Glomerular endothelial cell (primary cell): ENCODE results near the gene DUSP2. TPM values are rescaled to one million over a fixed set of nuclear protein-coding genes. Genes with fewer than 3 reads are reported as not detected.

Experiments used
- DNase-seq: peaks from one replicate; pipeline ENCODE4 v3.0.0-alpha.2; 2011; ENCODE audit warnings: low read depth, low spot score; ENCODE audit errors: extremely low read depth
- total RNA-seq: library from RNA; depleted of rRNA; stranded (reverse); fragments of >200 nt; gene quantifications from 2 replicates; pipeline ENCODE4 v1.2.3, GENCODE V29; 2015

The DUSP2 gene
- total RNA-seq, 1 donor from 2014 or later = 0.18 TPM

DNA sequence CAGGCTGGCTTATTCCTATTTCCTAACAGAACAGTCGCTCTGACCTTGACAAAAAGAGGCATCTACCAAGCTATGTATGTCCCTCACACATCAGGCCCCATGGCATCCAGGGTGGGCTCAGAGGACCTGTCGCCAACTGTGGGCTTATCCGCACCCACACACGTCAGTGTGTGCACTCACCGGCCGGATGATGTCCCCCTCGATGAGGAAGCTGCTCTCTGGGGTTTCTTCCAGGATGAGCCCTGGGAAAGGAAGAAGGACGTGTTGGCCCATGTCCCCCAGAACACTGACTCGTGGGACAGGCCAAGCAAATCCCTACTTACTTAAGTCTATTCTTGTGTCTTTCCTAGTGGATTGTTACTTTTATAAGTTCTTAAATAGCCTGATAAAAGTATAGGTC lies 10.1 kb downstream of the DUSP2 start:
- no peak for DNase-seq

DNA sequence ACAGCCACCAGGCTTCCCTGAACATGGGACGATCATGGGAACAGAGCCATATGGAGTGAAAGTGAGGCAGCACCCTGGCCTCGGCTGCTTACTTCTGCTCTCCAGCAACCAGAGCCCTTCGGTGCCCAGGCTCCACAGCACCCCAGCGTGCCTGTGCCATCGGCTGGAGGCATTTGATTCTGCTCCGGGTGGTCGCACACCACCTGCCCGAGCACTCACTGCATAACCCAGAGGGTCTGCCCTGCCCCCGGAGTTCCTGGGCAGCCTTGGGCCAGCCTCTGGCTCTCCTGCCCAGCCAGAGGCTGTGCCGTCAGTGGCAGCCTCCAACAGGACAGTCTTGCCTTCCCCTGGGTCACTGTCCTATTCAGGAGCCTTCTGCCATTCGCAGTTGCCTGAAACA lies 10.8 kb downstream of the DUSP2 start:
- no peak for DNase-seq

DNA sequence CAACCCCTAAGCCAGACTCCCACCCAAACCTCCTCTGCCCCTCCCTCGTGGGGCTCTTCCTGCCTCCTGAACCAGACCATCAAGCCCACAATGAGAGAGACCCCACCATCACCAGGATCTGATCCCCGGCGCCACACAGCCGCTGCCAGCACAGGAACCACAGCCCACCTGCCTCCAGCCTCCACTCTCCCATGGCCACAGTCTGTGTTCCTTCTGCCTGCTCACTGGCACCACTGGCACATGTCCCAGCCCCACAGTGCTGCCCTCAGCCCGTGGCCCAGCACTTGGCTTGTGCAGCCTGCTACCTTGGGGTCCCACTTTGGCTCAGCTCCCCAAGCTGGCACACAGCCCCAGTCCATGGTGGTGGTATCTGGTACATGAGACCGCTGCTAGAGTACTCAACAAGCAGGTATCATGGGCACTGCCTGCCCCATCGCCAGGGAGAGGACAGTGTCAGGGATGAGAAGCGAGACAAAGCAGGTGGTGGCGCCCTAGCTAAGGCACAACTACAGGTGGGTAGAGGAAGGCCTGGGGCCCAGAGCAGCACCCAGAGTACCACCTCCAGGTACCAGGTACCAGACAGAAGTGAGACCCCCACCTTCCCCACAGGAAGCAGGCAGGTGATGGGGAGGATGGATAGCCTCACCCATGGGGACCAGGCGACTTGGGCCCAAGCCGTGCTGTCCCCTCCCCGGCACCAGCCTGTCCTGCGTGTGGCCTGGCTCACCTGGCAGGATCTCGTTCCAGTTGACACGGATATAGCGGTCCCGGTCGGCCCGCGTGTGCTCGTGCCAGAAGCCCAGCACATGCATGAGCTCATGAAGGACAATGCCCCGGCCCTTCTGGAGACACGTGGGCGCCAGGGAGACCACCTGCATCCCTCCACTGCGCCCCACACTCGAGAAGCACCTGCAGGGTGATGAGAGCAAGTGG lies 13.2 kb downstream of the DUSP2 start:
- DNase-seq = no peak

DNA sequence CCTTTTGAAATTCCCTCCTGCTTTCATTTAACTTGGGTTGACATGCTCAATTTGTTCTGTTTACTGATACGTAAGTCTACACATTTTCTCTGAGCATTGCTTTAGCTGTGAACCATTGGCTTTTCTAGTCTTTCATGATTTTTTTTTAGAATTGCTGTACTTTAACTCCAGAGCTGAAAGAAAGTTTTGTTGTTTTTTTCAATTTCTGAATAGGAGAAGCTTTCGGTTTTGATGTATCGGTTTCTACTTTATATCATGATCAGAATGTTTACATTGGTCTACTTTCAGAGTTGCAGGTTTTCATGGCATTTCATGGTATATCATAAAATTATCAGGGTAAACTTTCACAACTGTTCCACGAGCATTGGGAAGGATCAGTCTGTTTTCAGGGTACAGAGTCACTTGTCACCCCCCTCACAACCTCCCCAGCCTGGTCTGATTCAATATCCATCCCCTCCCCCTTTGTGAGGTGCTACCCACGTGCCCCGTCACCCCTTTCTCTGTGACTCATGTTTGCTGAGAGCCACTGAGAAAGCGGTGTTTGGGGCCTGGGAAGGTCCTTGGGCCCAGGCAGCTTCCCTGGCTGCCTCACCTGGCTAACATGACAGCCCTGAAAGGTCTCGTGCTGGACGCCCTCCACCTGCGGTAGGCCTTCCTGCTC lies 14.0 kb downstream of the DUSP2 start:
- no peak for DNase-seq

DNA sequence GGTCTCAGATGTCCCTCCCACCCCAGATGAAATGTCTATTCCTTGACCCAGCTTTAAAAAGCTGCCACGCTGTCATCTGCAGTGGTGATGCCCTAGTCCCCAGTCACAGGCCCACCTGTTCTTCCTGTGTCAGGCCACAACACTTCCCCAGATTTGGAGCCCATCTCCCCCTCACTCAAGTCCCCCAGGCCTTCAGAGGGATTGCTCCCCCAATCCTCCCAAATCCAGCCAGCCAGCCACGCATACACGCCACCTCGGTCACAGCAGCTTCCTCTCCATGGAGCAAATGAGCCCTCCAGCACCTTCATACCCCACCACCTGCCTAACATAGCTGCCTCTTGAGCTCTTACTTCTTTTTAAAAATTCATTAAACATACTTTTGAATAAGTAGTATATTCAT lies 14.8 kb downstream of the DUSP2 start:
- no peak for DNase-seq

DNA sequence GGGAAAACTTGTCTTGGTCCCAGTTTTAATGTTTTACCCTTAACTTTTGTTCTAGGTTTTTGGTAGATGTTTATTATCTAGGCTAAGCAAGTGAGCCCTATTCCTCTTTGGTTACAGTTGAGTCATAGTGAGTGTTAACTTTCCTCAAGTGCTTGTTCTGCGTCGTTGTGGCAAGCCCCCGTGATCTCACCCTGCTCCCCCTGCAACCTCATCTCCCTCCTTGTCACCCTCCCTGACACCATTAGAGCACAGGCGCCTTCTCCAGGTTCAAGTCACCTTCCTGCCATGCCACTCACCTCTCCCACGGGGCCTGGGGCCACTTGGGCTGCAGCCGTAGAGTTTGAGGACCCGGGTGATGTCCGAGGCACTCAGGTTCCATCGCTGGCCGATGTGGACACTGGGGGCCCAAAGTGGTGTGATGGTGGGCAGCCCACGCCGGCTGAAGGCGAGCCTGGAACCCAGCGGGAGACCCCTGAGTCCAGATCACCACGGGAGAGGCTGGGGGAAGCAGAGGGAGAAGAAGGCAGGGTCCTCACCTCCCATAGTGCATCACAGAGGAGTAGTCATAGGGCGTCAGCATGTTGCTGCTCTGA lies 15.6 kb downstream of the DUSP2 start:
- DNase-seq = no peak

DNA sequence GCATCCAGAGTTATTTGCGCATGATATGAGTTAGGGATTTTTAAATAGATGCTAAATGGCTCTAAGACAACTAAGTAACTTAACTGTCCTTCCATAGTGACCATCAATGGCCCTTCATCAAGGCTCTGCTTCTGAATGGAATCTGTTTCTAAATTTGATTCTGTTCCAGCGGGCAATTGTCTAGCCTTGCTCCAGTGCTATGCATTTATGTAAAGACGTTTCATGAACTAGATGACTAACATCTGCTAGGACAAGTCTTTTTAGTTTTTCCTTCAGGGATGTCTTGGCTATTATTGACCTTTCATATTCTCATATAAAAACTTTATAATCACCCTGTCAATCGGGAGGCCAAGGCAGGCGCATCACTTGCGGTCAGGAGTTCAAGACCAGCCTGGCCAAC lies 16.8 kb downstream of the DUSP2 start:
- DNase-seq = no peak

DNA sequence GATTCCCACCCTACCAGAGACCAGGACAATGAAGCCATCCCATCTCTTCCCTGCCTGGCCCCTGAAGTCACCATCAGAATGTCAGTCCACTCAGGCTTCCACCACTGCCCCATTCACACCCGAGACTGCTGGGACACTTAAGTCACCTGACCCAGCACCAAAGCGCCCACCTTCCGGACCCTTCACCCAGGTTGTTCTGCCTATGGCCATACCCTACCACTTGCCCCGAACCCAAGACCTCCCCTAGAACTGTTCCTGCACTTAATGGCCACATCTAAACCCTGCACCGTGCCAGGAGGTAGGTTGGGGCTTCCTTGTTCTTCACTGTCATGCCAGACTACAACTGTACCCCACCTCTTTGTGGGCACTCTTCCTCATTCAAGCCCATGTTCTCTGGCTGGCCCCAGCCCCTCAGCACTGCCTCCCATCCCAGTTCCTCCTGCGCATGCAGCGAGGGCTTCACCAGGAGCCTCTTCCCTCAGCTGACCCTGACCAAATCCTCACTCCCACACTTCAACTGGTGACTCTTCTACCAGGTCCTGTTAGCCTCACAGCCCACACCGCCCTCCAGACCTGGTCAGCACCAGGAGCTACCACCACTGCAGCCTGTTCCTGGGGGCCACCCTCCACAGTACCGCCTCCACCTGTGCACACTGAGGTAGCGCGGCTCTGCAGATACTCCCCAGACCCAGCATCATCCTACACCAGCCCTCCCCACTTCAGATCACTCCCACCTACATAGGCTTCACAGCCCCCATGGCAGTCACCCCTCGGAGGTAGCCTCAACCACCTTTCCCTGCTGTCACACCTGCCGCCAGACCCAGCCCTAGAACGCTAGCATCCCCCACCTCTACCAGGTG lies 20.6 kb downstream of the DUSP2 start:
- no peak for DNase-seq

DNA sequence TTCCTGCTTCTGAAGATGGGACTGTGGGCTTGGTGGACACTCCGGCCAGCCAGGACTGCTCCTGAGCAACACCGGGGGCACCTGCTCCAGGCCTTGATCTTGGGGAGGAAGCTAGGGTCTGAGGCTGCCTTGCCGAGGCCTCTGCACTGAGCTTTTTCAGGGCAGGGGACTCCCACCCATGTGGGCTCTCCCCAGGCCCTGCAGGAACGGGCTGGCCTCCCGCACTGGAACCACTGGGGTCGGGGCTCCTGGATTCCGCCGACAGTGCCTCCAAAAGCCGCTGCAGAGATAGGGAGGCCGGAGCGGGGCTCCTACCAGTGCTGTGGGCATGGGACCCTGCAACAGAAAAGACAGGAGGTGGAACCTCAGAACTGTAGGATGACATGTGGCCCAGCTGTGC lies 21.3 kb downstream of the DUSP2 start:
- no peak for DNase-seq

DNA sequence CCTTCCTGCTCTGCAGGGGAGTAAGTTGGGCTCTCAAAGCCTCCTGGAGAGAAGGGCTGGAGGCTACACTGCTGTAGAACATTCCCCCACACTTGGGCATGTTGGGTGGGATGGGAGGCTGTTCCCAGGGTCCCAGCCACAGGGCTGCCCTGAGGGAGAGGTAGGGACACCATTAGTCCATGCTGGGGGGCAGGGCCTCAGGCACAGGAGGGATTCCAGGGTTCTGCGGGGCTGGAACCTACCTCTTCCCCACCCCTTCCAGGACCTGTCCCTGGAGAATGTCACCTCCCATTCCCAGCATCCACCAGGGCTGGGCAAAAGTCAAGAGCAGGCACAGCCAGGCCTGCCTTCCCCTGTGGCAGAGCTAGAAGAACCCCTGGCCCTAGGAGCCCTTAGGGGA lies 21.9 kb downstream of the DUSP2 start:
- DNase-seq = no peak

DNA sequence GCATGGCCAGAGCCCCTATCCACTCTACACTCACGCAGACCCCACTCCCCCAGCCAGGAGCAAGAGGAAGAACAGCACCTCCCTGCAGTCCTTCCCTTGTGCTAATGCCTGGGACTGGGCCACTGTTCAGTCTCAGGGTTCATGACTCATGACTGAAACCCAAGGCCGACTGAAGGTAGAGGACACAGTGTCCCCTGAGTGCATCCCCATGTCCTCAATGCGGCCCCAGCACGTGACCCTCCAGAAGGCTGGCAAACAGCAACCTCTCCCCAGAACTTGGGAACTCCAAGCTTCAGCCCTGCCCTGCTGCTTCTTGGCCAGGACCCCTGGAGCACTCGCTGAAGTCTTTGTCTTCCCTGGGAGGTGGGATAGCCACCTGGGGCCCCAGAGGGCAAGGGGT lies 22.8 kb downstream of the DUSP2 start:
- no peak for DNase-seq

DNA sequence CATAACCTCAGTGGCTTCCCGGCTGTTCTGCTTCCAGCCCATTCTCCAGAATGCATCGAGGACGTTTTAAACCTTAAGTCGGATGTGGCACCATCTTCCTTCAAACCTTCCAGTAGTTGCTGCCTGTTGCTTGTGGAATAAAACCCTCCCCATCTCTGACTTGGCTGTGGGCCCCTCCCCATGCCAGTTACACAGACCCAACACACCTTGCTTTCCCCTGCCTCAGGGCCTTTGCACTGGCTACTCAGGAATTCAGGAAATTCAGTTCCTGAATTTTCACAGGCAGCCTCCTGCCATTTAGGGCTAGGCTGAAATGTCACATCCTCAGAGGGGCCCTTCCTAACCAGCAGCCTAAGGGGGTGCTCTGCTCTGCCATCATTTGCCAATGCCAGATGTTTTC lies 23.8 kb downstream of the DUSP2 start:
- no peak for DNase-seq

DNA sequence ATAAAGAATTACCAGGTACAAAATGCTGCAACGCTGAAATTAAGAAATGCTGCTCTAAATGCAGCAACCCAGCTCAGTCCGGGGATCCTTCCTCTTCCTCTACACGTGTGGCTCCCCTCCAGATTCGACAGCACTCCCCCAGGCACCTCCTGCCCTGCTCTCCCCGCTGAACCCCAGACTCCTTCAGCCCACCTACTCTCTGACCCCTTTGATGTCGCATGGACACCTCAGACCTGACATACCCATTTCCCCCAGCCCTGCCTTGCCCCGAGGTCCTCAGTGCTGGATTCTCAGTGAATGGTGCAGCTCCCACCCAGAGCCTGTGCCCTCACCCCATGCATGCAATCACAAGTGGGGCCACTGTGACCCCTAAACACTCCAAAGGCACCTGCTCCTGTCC lies 24.2 kb downstream of the DUSP2 start:
- no peak for DNase-seq

DNA sequence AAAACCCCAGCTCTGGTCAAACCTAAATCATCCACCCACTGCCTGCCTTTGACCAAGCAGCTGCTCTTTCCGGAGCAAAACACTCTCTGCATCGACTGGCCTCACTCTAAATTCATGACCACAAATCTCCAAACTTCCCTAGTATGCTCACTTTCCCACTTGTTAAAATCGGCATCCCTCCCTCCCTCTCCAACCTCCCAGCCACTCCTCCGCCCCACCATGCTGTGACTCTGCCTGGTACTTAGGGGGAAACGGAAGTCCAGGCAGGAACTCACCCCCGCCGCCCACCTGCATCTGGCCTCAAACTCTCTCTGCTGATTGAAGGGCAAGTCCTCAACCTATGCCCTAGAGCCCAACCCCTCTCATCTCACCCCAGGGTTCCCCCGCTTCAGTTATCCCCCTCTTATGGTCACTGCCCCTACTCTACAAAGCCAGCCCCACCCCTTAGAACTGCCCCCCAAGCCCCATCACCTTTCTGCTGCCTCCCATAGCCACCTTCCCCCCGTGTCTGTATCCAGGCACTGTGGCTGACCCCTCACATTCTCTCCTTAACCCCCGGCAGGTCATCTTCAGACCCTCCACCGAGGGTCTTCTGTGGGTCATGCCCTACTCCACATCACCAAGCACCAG lies 25.0 kb downstream of the DUSP2 start:
- no peak for DNase-seq

DNA sequence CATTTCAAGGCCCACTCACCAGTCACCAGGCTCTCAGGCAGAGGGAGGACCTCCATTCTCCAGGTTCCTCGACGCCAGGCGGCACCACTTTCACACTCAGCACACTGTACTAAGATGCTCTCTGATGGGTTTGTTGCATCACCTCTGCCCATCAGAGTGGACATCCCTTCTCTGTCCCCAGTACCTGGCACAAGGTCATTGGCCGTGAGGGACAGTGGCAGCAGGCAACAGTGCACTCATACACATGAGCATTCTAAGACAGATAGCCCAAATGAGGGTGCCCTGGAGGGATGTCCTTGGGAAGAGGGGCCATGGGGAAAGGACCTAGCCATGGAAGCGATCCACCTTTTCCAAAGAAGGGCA lies 25.9 kb downstream of the DUSP2 start:
- DNase-seq = no peak

DNA sequence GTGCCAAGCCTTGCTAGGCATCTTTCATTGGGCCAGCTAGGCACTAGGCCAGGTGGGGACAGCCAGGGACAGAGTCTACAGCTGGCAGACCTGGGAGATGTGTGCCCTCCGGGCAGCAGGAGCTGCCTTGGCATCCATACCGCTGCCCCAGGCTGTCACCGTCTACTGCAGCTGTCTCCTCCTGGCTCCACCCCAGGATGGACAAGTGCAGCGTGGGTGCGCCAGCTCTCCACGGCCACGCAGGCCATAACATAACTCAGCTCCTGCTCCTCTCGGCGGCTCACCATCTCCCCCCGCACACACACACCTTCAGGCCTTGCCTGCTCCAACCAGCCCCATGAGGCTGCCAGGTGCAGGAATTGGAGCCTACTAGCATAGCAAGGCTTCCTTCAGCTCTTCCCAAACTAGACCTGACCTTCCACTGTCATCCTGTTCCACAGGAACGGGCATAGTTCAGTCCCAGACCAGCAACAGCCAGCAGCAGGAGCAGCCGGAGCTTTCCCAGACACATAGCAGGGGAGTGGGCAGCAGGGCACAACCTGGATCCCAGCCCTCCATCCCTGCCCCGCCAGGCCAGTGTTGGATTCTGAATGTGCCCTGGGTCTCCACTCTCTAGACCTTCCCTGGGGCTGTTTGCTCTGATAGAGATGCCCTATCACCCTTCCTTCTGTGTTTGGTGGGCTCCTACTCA lies 26.4 kb downstream of the DUSP2 start:
- DNase-seq = no peak

DNA sequence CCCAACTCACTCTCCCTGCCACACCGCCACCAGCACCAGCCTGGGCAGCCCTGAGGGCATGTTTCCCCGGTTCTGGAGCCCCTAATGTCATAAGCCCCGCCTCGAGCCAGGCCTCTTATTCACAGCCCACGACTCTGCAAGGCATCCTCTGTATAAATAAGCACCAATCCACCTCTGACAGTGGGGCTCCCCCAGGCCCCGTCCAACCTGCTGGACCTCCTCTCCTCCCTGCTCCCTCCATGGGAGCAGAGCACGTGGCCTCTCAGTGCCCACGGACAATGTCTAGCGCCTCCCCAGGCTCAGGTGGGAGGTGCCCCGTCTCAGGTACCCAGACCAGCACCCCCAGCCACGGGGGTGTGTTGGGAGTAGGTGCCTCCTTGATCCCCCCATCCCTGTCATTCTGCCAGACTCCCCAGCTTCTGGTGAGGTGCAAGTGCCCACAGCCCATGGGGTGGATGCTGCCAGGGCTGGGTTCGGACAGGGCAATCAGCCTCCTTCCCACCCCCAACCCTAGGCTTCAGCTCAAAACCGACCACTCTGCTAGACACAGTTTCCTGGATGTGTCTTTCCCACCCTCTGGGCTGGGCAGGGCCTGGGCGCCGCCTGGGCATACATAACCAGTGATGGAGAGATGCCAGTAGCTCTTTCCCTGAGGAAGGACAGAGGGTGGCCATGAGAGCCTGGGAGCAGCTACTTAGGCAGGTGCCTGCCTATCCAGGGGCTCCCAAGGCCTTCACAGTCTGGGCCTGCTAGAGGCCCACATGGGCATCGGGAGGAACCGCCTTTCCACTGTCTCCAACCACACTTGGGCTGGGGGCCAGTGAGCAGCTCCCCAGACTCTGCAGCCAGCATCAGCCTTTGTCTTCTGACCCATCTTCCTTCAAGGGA lies 27.3 kb downstream of the DUSP2 start:
- DNase-seq = no peak

DNA sequence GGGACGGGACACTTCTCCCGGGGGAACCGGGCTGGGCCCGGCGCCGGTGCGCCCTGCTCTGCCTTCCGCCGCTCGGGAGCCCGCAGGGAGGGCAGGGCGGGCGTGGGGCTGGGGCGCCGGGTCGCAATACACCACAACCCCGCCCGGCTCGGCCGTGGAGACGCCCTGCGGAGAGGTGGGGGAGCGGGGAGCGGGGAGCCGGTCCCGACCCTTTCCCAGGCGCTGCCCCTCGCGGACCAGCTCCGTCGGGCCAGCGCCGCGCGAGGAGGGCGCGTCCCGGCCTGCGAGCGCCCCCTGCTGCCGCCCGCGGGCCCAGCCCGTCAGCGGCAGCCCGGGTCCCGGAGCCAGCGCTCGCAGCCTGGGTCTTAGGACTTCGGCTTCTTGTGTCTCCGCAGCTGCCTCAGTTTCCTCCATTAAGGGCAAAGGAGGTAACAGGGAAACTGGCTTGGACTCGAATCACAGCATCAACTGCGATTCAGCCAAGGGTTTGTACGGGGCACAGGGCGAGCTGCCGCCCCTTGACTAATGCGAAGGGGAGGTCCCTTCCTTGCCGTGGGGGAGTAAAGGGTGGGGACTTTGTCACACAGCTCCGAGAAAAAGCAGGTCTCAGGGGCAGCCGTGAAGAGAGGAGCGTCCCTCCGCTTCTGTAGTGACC lies 28.2 kb downstream of the DUSP2 start:
- no peak for DNase-seq
